Measurements from ENCODE around the gene PRMT7.

- TF ChIP-seq, protein P1, sequence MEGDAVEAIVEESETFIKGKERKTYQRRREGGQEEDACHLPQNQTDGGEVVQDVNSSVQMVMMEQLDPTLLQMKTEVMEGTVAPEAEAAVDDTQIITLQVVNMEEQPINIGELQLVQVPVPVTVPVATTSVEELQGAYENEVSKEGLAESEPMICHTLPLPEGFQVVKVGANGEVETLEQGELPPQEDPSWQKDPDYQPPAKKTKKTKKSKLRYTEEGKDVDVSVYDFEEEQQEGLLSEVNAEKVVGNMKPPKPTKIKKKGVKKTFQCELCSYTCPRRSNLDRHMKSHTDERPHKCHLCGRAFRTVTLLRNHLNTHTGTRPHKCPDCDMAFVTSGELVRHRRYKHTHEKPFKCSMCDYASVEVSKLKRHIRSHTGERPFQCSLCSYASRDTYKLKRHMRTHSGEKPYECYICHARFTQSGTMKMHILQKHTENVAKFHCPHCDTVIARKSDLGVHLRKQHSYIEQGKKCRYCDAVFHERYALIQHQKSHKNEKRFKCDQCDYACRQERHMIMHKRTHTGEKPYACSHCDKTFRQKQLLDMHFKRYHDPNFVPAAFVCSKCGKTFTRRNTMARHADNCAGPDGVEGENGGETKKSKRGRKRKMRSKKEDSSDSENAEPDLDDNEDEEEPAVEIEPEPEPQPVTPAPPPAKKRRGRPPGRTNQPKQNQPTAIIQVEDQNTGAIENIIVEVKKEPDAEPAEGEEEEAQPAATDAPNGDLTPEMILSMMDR (IDR thresholded peaks at IDR 0.05): no peak
- no peak for TF ChIP-seq TCF7L2 (IDR thresholded peaks at IDR 0.05; ENCODE audit: low read depth, low read length)
Measured at GRCh38 chr16:68371706-68372380, 61.0 kb downstream of the PRMT7 start.

All from Panc1 (cell line).